GM21526 (cell line): ENCODE data around the gene MTO1.
"Not testable (repeated sequence)": the region's sequence is repeated elsewhere in the genome, so short reads cannot be mapped to it uniquely, and the experiment has no call there.

Source experiments
- ATAC-seq: cut with Tn5 transposase; IDR thresholded peaks from one replicate; pipeline ENCODE4 v1.9.1; 2021; ENCODE audit warnings: moderate library complexity; ENCODE audit not compliant: unreplicated experiment, low FRiP score

The MTO1 gene

GRCh38 chr6:73461537-73462350 lies at the start of gene MTO1:
TSS of gene MTO1 (plus strand) at chr6:73461737. CDS start at chr6:73461855, 118 bp downstream.
- ATAC-seq: peak; percentile 95

- no peak for ATAC-seq
Measured at GRCh38 chr6:73413102-73413501, 48.4 kb upstream of the MTO1 start.

GRCh38 chr6:73418081-73418741 lies 43.3 kb upstream of the MTO1 start:
- no peak for ATAC-seq

- ATAC-seq: no peak
Measured at GRCh38 chr6:73421534-73421933, 40.0 kb upstream of the MTO1 start.

GRCh38 chr6:73435236-73435635 lies 26.3 kb upstream of the MTO1 start:
- no peak for ATAC-seq

- ATAC-seq: no peak
Measured at GRCh38 chr6:73443555-73443954, 18.0 kb upstream of the MTO1 start.

GRCh38 chr6:73451223-73452106 lies 10.1 kb upstream of the MTO1 start:
- peak; percentile 48 for ATAC-seq

GRCh38 chr6:73452107-73452461 lies 9.5 kb upstream of the MTO1 start, which contains the start of gene CGAS:
TSS of gene CGAS (minus strand) at chr6:73452297. CDS start at chr6:73452181, 116 bp downstream.
- peak; percentile 63 for ATAC-seq

GRCh38 chr6:73455865-73456629 lies 5.5 kb upstream of the MTO1 start:
- ATAC-seq: no peak

- not testable (repeated sequence) for ATAC-seq
Measured at GRCh38 chr6:73459474-73459873, 2.1 kb upstream of the MTO1 start.

GRCh38 chr6:73460056-73460455 lies 1.5 kb upstream of the MTO1 start:
- ATAC-seq: no peak

- peak; percentile 90 for ATAC-seq
Measured at GRCh38 chr6:73471686-73472290, 10.3 kb downstream of the MTO1 start.

- no peak for ATAC-seq
Measured at GRCh38 chr6:73476723-73477122, 15.2 kb downstream of the MTO1 start.

GRCh38 chr6:73477407-73477806 lies 15.9 kb downstream of the MTO1 start:
- no peak for ATAC-seq

GRCh38 chr6:73481969-73482368 lies 20.4 kb downstream of the MTO1 start:
- no peak for ATAC-seq

- no peak for ATAC-seq
Measured at GRCh38 chr6:73484438-73484837, 22.9 kb downstream of the MTO1 start.

GRCh38 chr6:73487473-73487872 lies 25.9 kb downstream of the MTO1 start:
- ATAC-seq: no peak

- no peak for ATAC-seq
Measured at GRCh38 chr6:73491377-73491776, 29.8 kb downstream of the MTO1 start.

GRCh38 chr6:73497915-73498314 lies 36.4 kb downstream of the MTO1 start:
- ATAC-seq: no peak
